Spinal cord (tissue), 10 donors: ENCODE results near the gene MEGF10. TPM values are rescaled to one million over a fixed set of nuclear protein-coding genes. Genes with fewer than 3 reads are reported as not detected.
A peak's percentile ranks its signal among the peaks of the same experiment; 100 is the strongest.

Experiments used
- DNase-seq, 6 donors: peaks; one replicate each; pipeline versions ENCODE4 v3.0.0 to v3.0.0-alpha.2; 2013 to 2015; ENCODE audit warnings: low spot score in 6 of 6, low read depth in 4 of 6
- H3K27ac ChIP-seq: one replicate; pipeline ENCODE4 v1.5.1; 2013; ENCODE audit warnings: low read depth, low read length, control low read depth
- H3K27me3 ChIP-seq: one replicate; pipeline ENCODE4 v1.6.1; 2013; ENCODE audit warnings: low read length; ENCODE audit not compliant: control insufficient read depth, insufficient read depth
- H3K36me3 ChIP-seq: one replicate; pipeline ENCODE4 v1.6.1; 2013; ENCODE audit warnings: low read length; ENCODE audit not compliant: control insufficient read depth, insufficient read depth
- H3K4me1 ChIP-seq: one replicate; pipeline ENCODE4 v1.6.1; 2013; ENCODE audit warnings: low read length; ENCODE audit not compliant: control insufficient read depth, insufficient read depth
- H3K4me3 ChIP-seq: one replicate; pipeline ENCODE4 v1.5.1; 2013; ENCODE audit warnings: low read depth, low read length, control low read depth
- H3K9me3 ChIP-seq: one replicate; pipeline ENCODE4 v1.6.1; 2013; ENCODE audit warnings: low read length; ENCODE audit not compliant: control insufficient read depth, insufficient read depth
- WGBS: methylation state at CpG from one replicate; pipeline ENCODE4 v1.1.5; 2013; ENCODE audit warnings: missing lambda C conversion rate; ENCODE audit not compliant: insufficient coverage; 5-methylcytosine and 5-hydroxymethylcytosine counted together
- polyA plus RNA-seq, 2 donors: library from polyadenylated mRNA; unstranded; fragments of 120-200 nt; gene quantifications; one replicate each; pipeline ENCODE4 v1.2.1, GENCODE V29; 2013; ENCODE audit not compliant: insufficient read length in 2 of 2
- total RNA-seq, 2 donors: library from RNA; depleted of rRNA in 1 of 2; stranded (reverse); fragments of 120-200 nt in 1 of 2; fragments of >200 nt in 1 of 2; gene quantifications; one replicate each; pipeline versions ENCODE4 v1.2.3 to v1.2.4, GENCODE V29; 2013 to 2014
- donor health status: healthy.

MEGF10 gene
- total and polyA plus RNA-seq, 4 donors: 18.5 to 31.2 (median 29.2) TPM

- H3K4me1 ChIP-seq: no peaks in the 10 kb centered on the region
Observed at GRCh38 chr5:127370631-127371030, 80.0 kb downstream of the MEGF10 start.

GRCh38 chr5:127373858-127374491, 83.4 kb downstream of the MEGF10 start:
- Histone ChIP-seq H3K27me3 (no peaks in the 10 kb centered on the region), H3K27ac (no peak overlapping the region), H3K4me3 (no peak overlapping the region), H3K9me3 (no peaks in the 10 kb centered on the region), H3K36me3 (no peaks in the 10 kb centered on the region), H3K4me1 (no peaks in the 10 kb centered on the region)
- WGBS: 100% methylated on average over 3 of the region's 6 CpGs
- DNase-seq: no peak

More at GRCh38 chr5:127370631-127371030, 80.0 kb downstream of the MEGF10 start:
- H3K27ac ChIP-seq: peak overlapping the region; percentile 18
- DNase-seq: no peak
- H3K27me3 ChIP-seq: no peaks in the 10 kb centered on the region
- H3K4me3 ChIP-seq: no peak overlapping the region
- no peaks in the 10 kb centered on the region for H3K9me3 ChIP-seq
- H3K36me3 ChIP-seq: no peaks in the 10 kb centered on the region
- no CpG with 5 or more reads among the region's 8 CpGs for WGBS

- no peaks in the 10 kb centered on the region for H3K9me3 ChIP-seq
- no peak overlapping the region for H3K27ac ChIP-seq
- no peaks in the 10 kb centered on the region for H3K4me1 ChIP-seq
- H3K27me3 ChIP-seq: no peaks in the 10 kb centered on the region
- no peaks in the 10 kb centered on the region for H3K36me3 ChIP-seq
- no peak overlapping the region for H3K4me3 ChIP-seq
- no peak for DNase-seq
Observed at GRCh38 chr5:127375124-127375523, 84.5 kb downstream of the MEGF10 start.

GRCh38 chr5:127375544-127376091, 85.0 kb downstream of the MEGF10 start:
- no peak overlapping the region for H3K27ac ChIP-seq
- H3K4me3 ChIP-seq: no peak overlapping the region
- H3K9me3 ChIP-seq: no peaks in the 10 kb centered on the region
- no CpG with 5 or more reads among the region's 1 CpG for WGBS
- no peak for DNase-seq
- no peaks in the 10 kb centered on the region for H3K36me3 ChIP-seq
- no peaks in the 10 kb centered on the region for H3K27me3 ChIP-seq
- H3K4me1 ChIP-seq: no peaks in the 10 kb centered on the region

GRCh38 chr5:127377651-127378050, 87.1 kb downstream of the MEGF10 start:
- no peak overlapping the region for H3K27ac ChIP-seq
- no peak for DNase-seq
- no peaks in the 10 kb centered on the region for H3K9me3 ChIP-seq
- H3K27me3 ChIP-seq: no peaks in the 10 kb centered on the region
- H3K4me1 ChIP-seq: no peaks in the 10 kb centered on the region
- H3K4me3 ChIP-seq: no peak overlapping the region
- H3K36me3 ChIP-seq: no peaks in the 10 kb centered on the region
- 96% methylated on average over 8 of the region's 8 CpGs for WGBS

- WGBS: no CpG with 5 or more reads among the region's 1 CpG
- no peak overlapping the region for H3K27ac ChIP-seq
- H3K27me3 ChIP-seq: no peaks in the 10 kb centered on the region
- DNase-seq: no peak
- no peaks in the 10 kb centered on the region for H3K36me3 ChIP-seq
- no peaks in the 10 kb centered on the region for H3K9me3 ChIP-seq
- no peaks in the 10 kb centered on the region for H3K4me1 ChIP-seq
- H3K4me3 ChIP-seq: no peak overlapping the region
Observed at GRCh38 chr5:127385936-127386335, 95.3 kb downstream of the MEGF10 start.

GRCh38 chr5:127386557-127386956, 96.0 kb downstream of the MEGF10 start:
- WGBS: no CpG with 5 or more reads among the region's 2 CpGs
- Histone ChIP-seq H3K9me3 (no peaks in the 10 kb centered on the region), H3K27ac (no peak overlapping the region), H3K36me3 (no peaks in the 10 kb centered on the region), H3K4me1 (no peaks in the 10 kb centered on the region), H3K27me3 (no peaks in the 10 kb centered on the region), H3K4me3 (no peak overlapping the region)
- DNase-seq: no peak

GRCh38 chr5:127389601-127390000, 99.0 kb downstream of the MEGF10 start:
- Histone ChIP-seq H3K36me3 (no peaks in the 10 kb centered on the region), H3K4me3 (no peak overlapping the region), H3K4me1 (no peaks in the 10 kb centered on the region), H3K9me3 (no peaks in the 10 kb centered on the region), H3K27me3 (no peaks in the 10 kb centered on the region), H3K27ac (no peak overlapping the region)
- no CpG with 5 or more reads among the region's 2 CpGs for WGBS
- no peak for DNase-seq

GRCh38 chr5:127392762-127393161, 102.2 kb downstream of the MEGF10 start:
- DNase-seq: no peak
- H3K4me3 ChIP-seq: no peak overlapping the region
- H3K27me3 ChIP-seq: no peaks in the 10 kb centered on the region
- 100% methylated on average over 2 of the region's 4 CpGs for WGBS
- H3K9me3 ChIP-seq: no peaks in the 10 kb centered on the region
- H3K36me3 ChIP-seq: peaks cover 4% of the 10 kb centered on the region
- H3K27ac ChIP-seq: no peak overlapping the region
- no peaks in the 10 kb centered on the region for H3K4me1 ChIP-seq

- H3K9me3 ChIP-seq: no peaks in the 10 kb centered on the region
- no peak overlapping the region for H3K4me3 ChIP-seq
- WGBS: 96% methylated on average over 15 of the region's 15 CpGs
- H3K36me3 ChIP-seq: peaks cover 4% of the 10 kb centered on the region
- no peak overlapping the region for H3K27ac ChIP-seq
- H3K27me3 ChIP-seq: no peaks in the 10 kb centered on the region
- DNase-seq: no peak
- no peaks in the 10 kb centered on the region for H3K4me1 ChIP-seq
Observed at GRCh38 chr5:127396490-127397155, 106.0 kb downstream of the MEGF10 start.
